Testis (tissue), 2 donors: ENCODE measurements around the gene OPN3.

Experiments
- POLR2A ChIP-seq: fragments of 450-650 bp; IDR thresholded peaks from one replicate; pipeline ENCODE4 v1.6.1; 2017; ENCODE audit warnings: antibody characterized with exemption, mild to moderate bottlenecking, moderate library complexity
- TF ChIP-seq, protein P1 (sequence below), 3 experiments: fragments of 450-650 bp in 2 of 3; fragments of 200-600 bp in 1 of 3; sonication (generic) in 1 of 3; IDR thresholded peaks; one replicate each; pipeline ENCODE4 v1.5.1; 2016 to 2019; ENCODE audit warnings: antibody characterized with exemption in 3 of 3, mild to moderate bottlenecking in 2 of 3, moderate library complexity in 1 of 3

DNA sequence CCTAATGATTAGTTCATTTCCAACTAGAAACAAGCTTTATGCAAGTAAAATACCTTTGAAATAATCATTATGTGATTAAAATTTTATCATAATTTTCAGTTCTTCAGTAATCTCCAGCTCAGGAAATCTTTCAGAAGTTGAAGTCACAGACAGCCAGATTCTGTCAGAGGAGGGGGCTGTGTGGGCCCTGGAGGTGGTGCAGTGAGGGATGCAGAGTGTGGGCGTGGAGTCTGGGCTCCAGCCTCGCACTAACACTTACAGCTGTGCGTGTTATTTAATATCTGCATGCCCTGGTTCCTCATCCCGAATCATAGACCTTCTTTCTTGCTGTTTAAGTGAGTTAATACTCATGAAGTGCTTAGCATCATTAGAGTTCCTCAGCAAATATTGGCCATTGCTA is 35.8 kb upstream of the OPN3 start:
- no peak for TF ChIP-seq POLR2A
- TF ChIP-seq, protein P1, sequence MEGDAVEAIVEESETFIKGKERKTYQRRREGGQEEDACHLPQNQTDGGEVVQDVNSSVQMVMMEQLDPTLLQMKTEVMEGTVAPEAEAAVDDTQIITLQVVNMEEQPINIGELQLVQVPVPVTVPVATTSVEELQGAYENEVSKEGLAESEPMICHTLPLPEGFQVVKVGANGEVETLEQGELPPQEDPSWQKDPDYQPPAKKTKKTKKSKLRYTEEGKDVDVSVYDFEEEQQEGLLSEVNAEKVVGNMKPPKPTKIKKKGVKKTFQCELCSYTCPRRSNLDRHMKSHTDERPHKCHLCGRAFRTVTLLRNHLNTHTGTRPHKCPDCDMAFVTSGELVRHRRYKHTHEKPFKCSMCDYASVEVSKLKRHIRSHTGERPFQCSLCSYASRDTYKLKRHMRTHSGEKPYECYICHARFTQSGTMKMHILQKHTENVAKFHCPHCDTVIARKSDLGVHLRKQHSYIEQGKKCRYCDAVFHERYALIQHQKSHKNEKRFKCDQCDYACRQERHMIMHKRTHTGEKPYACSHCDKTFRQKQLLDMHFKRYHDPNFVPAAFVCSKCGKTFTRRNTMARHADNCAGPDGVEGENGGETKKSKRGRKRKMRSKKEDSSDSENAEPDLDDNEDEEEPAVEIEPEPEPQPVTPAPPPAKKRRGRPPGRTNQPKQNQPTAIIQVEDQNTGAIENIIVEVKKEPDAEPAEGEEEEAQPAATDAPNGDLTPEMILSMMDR (IDR thresholded peaks at IDR 0.05) = no peak
